HG02981 (cell line): ENCODE data around the gene IQSEC1.
A peak's percentile ranks its signal among the peaks of the same experiment; 100 is the strongest.

Experiments
- ATAC-seq: cut with Tn5 transposase; IDR thresholded peaks from one replicate; pipeline ENCODE4 v1.9.1; 2021; ENCODE audit warnings: mild to moderate bottlenecking, moderate library complexity; ENCODE audit not compliant: unreplicated experiment

IQSEC1 gene

GRCh38 chr3:12990781-12991480 is 82.3 kb downstream of the IQSEC1 start:
- ATAC-seq: no peak

DNA sequence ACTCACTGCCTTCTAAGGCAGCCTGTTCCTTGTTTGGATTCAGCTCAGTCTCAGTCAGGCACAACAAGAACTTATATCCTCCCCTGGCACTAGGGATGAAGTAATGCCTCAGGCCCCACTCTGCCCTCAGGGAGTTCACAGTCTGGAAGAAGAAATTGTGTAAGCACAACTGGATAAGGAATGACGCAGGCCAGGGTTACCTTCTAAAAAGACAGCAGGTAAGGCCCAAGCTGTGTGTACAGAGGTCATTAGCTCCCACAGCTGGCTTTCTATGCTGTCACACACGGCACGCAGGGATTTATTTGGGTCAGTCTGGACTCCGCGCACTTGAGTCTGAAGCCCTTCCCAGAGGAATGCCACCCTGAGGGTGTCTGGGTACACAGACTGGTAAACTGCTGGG is 82.9 kb downstream of the IQSEC1 start:
- ATAC-seq: no peak

DNA sequence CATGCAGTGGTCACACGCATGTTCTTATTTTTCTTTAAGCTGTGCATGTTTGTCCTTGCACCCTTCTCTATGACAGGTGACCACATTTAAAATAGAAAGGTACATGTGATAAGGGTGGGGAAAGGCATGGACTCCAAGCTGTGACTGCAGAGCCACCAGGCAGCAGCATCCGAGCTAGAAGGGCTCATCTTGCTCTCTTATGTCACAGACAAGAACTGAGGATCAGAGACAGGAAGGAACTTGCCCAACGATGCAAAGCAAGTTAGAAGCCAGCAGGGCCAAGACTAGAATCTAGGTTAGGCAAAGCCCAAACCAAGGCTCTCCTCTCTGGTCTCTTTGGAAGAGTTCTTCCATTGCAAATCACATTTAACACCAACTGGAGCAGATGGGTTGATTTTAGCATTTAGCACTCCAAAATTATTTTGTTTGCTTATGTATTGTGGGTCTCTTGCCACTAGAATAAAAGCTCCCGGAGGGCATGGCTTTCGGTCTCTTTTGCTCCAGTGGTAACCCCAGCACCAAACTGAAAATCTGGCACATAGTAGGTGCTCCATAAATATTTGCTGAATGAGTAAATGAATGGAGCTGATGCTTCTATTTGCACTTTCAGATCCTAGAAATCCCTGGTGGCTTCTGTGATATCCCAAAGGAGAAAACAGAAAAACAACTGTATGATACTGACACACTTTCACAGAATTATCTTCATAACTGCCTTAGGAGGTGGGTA is 84.3 kb downstream of the IQSEC1 start:
- ATAC-seq: no peak

GRCh38 chr3:12987602-12988001 is 85.6 kb downstream of the IQSEC1 start:
- no peak for ATAC-seq

DNA sequence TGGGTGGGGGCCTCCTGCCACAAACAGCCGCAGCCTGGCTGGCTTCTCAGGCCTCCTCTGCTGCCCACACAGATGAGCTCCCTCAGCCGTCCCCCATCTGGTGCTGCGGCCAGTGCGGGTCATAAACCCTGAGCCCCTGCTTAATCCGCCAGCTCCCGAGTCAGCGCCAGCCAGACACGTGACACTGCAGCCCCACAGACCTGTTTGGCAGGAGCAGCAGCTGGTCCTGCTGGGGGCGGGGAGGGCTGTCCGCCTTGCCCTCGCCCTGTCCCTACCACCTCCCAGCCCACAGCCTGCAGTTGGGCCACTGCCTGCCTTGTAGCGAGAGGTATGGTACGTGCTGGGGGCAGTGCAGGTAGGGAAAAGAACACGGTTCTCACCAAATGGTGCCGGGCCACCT is 86.2 kb downstream of the IQSEC1 start:
- ATAC-seq: no peak

DNA sequence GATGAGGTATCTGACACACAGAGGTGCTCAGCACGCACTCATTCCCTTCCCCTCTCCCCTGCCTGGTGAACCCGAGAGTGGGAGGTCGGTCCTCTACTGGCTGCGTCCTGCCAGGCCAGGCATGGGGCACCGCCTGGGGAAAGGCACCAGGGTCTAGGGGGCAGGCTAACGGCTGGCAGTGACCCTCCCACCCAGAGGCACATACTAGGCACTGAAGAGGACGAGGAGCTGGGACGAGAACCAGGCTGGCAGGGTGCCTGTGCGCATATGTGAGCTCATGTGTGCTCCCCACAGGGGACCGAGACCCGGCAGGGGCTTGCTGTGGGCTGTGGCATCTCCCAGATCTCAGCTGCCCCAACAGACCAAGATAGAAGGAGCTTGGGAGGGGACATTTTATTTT is 86.7 kb downstream of the IQSEC1 start:
- ATAC-seq: no peak

- no peak for ATAC-seq
Observed at GRCh38 chr3:12986031-12986430, 87.2 kb downstream of the IQSEC1 start.

- no peak for ATAC-seq
Observed at GRCh38 chr3:12985148-12985547, 88.1 kb downstream of the IQSEC1 start.

- peak; percentile 46 for ATAC-seq
Observed at GRCh38 chr3:12984023-12984823, 89.0 kb downstream of the IQSEC1 start.

DNA sequence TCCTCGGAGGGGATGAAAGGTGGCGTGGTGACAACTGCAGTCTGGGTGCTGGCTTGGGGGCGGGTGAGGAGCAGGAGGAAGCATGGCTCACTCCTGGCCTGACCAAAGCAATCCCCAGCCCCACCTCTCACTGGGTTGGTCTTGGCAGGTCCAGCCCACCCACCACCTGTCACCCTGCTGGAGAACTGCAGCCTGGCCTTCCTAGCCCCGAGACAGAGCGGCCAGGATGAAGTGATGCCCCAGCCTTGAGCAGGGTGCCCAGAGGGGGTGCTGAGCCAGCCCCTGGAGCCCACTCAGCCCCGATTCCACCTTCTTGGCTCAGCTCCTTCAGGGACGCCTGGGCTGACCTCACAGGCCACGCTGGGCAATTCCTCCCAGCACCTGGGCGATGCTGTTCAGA is 89.9 kb downstream of the IQSEC1 start:
- peak; percentile 14 for ATAC-seq

- ATAC-seq: peak; percentile 57
Observed at GRCh38 chr3:12982619-12983101, 90.6 kb downstream of the IQSEC1 start.

DNA sequence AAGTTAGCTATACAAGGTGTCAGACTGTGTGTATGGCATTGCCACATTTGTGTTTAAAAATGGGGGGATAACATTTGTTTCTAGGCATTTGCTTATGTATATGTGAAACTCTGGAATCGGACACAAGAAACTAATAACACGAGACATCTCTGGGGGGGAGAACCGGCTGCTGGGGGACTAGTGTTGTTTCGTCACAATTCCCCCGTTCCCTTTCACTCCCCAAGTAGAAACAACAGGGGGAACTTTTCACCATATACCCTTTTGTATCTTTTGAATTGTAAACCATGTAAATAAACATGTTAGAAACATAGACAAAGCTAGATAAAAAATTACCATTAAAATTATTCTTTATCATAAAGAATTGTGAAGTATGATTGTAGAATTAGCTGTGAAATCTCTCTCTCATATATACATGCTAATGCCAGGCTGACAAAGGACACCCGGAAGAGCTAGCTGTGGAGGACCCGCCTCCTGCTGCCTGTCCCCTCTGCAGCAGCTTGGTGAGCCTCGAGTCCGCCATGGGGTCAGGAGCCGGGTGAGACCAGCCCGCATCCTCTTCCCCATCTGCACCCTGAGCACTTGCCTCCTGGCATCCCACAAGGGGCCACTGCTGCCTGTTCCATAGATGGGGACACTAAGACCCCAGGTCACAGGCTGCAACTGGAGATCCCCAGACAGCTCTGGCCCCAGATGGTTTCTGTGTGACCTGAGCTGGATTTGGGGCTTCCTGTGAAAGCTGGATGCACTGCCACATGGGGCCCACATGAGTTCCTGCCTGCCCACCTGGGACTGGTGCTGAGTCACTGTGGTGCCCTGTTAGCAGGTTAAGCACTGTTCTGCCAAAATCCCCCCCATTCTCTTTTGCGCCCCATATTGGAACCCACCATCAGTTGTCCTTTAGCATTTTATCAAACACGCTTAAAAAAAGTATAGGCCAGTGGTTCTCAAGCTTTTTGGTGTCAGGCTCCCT is 91.6 kb downstream of the IQSEC1 start:
- no peak for ATAC-seq

DNA sequence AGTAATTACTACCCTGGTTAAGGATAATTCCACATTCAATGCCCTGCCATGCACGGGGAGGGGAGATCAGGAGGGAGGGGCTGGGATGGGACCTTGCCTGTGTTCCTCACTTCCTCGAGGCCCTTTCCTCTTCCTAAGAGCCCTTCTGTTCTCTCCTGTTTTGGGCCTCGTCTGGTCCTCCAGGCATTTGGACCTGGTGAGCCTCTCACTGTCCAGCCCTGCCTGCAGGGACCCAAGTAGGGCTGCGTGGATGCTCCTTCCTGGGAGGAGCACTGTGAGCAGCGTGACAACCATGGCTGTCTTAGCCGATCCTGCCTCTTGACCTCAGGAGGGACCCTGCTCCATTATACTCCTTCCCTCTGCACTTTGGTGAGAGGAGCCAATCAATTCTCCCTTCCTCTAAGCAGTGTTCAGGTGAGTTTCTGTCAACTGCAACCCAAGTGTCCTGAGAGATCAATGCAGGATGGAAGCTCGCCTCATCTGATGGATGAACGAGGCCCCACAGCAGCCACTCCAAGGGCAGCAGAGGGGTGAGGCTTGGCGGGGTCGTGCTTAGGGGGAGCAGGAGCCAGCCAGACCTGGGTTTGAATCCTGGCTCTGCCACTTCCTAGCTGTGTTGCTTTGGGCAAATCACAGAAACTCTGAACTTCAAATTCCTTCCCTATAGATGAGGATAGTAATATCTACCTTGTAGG is 92.5 kb downstream of the IQSEC1 start:
- no peak for ATAC-seq

DNA sequence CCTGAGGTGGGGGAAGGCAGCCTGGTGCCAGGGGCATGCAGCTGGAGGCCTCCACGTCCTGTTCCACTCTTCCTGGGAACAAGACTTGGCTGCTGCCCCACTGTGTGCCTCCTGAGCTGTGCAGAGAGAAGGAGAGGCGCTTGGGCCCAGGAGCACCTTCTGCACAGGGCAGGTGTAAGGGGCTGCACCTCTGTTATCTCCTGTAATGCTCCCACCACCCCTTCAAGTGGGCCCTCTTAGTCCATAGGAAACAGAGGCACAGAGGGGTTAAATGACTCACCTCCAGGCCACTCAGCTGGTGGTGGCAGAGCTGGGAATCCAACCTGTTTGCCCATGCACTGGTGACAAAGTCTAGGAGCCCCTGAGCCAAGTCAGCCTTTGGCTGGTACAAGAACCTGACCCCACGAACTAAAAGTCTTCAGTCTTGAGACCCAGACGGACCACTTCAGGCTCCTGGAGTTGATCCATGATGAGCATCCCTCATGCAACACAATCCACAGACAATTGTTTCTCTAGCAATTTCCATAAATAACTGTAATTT is 93.2 kb downstream of the IQSEC1 start:
- ATAC-seq: no peak

- no peak for ATAC-seq
Observed at GRCh38 chr3:12979151-12979946, 93.9 kb downstream of the IQSEC1 start.

- no peak for ATAC-seq
Observed at GRCh38 chr3:12978682-12979081, 94.5 kb downstream of the IQSEC1 start.

DNA sequence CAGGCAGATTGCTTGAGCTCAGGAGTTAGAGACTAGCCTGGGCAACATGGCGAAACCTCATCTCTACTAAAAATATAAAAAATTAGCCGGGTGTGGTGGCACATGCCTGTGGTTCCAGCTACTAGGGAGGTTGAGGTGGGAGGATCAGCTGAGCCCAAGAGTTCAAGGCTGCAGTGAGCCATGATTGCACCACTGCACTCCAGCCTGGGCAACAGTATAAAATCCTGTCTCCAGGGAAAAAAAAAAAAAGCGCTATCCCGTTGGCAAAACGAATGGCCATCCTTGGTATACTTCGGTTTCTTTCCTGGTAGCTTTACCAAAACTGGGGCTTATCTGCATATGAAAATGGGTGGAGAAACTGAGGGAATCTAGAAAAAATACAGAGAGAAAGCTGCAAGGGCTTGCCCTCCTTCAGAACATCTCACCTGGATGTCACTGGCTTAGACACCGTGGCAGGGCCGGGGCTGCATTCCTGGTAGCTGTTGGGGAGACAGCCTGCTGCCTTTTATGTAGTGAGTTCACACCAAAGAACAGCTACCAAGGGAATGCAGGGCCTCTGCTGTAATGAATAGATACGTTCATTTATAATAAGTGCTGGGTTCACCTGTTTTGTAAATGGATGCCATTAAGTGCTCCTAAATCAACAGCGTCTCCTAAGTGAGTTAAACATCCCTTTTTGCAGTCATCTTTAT is 96.0 kb downstream of the IQSEC1 start:
- ATAC-seq: no peak
